GM18951 (cell line): Measurements from ENCODE around the gene LINC00237.

Source experiments
- POLR2A ChIP-seq: IDR thresholded peaks from 4 replicates; pipeline ENCODE4 v1.6.1; 2011; ENCODE audit warnings: mild to moderate bottlenecking; ENCODE audit not compliant: insufficient read length, insufficient read depth; ENCODE audit errors: extremely low read depth
- in situ Hi-C: fragments of 300-500 bp; cut with MboI; formaldehyde crosslinking; loops from one replicate; pipeline ENCODE4 v1.12.0; 2022; ENCODE audit warnings: low sequenced_read_pairs, mixed read lengths, inconsistent platforms; ENCODE audit not compliant: unreplicated experiment

The LINC00237 gene

GRCh38 chr20:21100578-21101452 lies 5.3 kb downstream of the LINC00237 start:
- TF ChIP-seq POLR2A, result no peak
- in situ Hi-C loops, result no loop called here

DNA sequence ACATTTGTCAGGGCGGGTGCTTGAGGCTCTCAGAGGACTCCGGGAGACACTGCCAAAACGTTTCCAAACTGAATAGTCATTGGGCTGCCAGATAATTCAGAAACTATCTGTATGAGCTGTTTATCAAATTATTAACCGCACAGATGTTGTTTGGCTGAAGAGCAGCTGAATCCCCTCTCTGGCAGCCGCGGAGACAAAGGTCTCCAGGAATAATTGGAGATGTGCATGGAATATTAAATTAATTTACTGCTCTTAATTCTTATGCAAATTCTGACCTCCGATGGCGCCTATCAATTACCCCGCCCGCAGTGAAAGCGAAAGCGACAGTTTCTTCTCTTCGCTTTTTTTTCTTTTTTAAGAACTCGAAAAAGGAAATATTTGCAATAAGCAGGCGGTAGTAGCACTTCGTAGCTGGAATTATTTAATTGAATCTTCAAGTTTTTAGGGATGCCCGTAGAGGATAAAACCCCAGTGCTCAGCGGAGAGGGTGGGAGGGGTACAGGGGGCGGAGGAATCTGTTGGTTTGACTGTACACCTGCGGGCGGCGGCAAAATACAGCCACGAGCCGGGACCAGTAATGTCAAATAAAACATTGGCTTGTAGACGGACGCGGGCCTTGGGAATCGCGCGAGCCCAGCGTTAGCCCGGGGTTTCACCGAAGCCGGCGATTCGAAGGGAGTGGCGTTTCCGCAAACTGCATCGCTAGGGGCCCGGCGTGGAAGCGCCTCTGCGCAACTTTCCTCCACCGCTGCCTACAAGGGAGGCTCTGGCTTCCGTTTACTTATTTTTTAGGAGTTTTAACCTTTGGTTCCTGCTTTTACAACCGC lies 6.2 kb downstream of the LINC00237 start:
- in situ Hi-C loops, result no loop called here
- TF ChIP-seq POLR2A, result peak; percentile 35

DNA sequence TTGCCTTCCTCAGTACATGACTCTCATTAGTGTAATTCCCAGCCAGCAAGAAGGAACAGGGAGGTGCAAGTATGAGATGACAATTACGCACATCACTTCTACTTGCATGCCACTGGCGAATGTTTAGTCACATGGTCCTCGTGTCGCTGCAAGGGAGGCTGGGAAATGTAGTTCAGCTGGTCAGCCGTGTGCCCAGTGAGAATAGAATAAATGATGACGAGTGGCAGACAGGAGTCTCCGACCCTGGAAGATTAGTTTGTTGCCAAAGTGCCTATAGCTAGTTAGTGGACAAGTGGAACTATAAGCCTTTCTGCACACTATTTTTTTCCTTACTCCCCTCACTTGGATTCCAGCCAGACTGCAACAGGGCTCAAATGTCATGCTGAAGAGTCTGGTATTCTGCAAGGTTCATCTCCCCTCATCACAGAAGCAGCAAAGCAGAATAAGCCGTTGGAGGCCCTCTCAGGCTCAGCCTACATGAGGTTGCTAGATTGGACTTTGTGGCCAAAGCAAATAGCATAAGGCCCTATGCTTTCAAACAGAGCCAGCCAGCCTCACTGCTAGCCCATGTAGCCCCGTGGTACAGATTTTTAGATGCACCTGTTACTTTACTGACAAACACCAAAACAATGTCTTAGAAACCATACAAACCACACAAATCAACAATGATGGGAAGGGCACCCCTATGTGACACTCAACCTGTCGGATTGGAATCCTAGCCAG lies 9.7 kb downstream of the LINC00237 start:
- TF ChIP-seq POLR2A, result no peak
- in situ Hi-C loops, result no loop called here

DNA sequence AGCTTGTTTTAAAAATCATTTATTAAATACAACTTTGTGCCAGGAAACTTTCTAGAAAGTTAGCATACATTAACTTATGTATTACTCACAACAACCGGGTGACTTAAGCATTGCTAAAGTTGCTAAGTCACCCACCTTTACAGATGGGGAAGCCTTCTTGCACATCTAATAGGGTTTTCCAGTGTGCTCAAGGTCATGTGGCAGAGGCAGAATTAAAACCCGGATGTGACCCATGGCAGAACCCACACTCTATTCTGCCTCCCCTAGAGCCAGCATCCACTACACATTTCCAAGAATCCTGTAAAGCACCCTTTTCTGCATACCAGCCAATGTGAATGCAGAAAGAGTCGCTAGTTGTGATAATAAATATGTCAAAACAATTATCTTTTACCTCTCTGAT lies 13.4 kb downstream of the LINC00237 start:
- TF ChIP-seq POLR2A, result no peak
- in situ Hi-C loops, result no loop called here

GRCh38 chr20:21090721-21091120 lies 15.4 kb downstream of the LINC00237 start:
- no peak for TF ChIP-seq POLR2A
- in situ Hi-C loops, result no loop called here

DNA sequence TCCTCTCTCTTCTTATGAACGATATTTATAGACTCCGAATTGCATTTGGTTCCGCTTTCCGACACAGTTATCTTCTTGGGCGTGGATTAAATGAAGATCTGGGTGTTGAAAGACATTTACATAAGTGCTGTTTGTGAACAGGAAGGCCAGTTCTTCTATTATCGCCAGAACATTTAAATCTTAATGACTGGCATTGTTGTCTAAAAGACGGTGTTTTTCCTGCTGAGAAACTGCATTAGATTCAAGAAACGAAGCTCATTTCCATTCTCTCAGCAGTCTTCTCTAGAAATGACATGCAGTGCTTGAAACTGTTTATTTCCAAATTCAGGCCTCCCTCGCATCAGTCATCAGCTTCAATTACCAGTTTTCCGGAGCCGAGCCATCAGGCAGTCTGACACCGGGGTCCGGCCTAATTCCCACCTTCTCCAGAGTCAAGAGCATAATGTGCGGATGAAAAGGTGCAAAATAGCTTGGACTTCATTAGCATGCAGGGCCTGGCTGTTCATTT lies 16.0 kb downstream of the LINC00237 start:
- in situ Hi-C loops, result no loop called here

GRCh38 chr20:21089391-21089790 lies 16.8 kb downstream of the LINC00237 start:
- in situ Hi-C loops, result no loop called here
- no peak for TF ChIP-seq POLR2A

More for the DNA sequence above, 16.0 kb downstream of the LINC00237 start:
- no peak for TF ChIP-seq POLR2A

DNA sequence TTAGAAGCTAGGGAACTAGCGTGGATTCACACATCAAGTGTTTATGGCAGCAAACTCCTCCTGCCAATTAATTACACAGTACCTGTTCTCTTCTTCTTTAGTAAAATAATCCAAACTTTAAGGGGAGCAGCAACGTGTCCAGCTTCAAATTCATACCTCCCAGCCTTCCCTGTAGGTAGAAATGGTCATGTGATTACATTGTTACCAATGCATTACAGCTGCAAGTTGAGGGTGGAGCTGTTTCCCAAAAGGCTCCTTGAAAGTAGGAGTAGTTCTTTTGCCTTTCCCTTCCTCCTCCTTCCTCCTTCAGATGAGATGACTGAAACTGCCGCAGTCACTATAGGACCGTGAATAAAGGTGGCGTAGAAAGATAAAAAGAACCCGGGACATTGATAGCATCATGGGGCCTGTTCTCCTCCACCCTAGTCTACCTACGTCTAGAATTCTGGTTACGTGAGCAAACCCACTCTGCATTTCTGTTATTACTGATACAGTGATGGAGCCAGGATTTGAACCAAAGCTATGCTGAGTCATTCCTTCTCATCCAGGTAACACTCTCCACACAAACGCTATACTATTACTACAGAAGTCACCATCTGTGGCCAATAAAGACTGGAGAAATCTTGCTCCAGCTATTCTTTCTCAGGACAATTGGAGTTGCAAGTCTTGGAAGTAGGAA lies 18.2 kb downstream of the LINC00237 start:
- TF ChIP-seq POLR2A, result no peak
- in situ Hi-C loops, result no loop called here

GRCh38 chr20:21083825-21084325 lies 22.3 kb downstream of the LINC00237 start:
- in situ Hi-C loops, result no loop called here
- no peak for TF ChIP-seq POLR2A

DNA sequence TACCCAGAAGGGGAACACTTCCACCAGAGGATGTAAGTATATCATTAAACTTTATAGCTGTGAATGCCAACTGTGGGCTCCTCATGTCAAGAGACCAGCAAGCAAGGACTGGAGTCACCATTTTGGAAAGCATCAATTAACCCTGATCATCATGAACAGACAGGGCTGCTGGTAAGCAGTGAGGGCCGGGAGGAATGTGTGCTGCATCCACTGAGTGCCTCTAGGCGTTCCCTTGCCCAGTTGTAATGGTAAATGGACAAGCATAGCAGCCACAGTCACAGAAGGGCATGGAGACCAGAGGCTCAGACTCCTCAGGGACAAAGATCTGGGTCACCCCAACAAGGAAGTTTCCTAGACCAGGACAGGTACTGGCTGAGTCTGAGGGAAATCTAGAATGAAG lies 23.6 kb downstream of the LINC00237 start:
- in situ Hi-C loops, result no loop called here
- no peak for TF ChIP-seq POLR2A

GRCh38 chr20:21077809-21078345 lies 28.3 kb downstream of the LINC00237 start:
- TF ChIP-seq POLR2A, result no peak
- in situ Hi-C loops, result no loop called here

GRCh38 chr20:21076073-21076472 lies 30.1 kb downstream of the LINC00237 start:
- in situ Hi-C loops, result no loop called here
- TF ChIP-seq POLR2A, result no peak
